ENCODE measurements around the gene CDHR1. TPM values are rescaled to one million over a fixed set of nuclear protein-coding genes. Genes with fewer than 3 reads are reported as not detected.

CDHR1 gene
- total and polyA plus RNA-seq, 2 experiments from 2014 or later, result 3.2 to 6.6 TPM

- TF ChIP-seq ZNF462 (CRISPR knock-in tag; IDR thresholded peaks at IDR 0.05), result no peak
- no peak for TF ChIP-seq STAT1 (IDR thresholded peaks at IDR 0.05; ENCODE audit: unreplicated experiment)
- no peak for TF ChIP-seq CREB1 (CRISPR knock-in tag; IDR thresholded peaks at IDR 0.05; ENCODE audit: low read depth)
- no peak for TF ChIP-seq EZH2phosphoT487 (IDR thresholded peaks at IDR 0.05; ENCODE audit: unreplicated experiment)
These were observed 33.5 kb downstream of the CDHR1 start (continued) for GRCh38 chr10:84227810-84228209.

GRCh38 chr10:84230359-84230758 lies 36.0 kb downstream of the CDHR1 start:
- H3K27ac Mint-ChIP-seq, result no peak overlapping the region
- DNase-seq (ENCODE audit: low spot score) (no peak), ATAC-seq (no peak)
- H3K79me2 ChIP-seq (replicated peaks; ENCODE audit: insufficient read depth), result no peaks in the 10 kb centered on the region
- no peaks in the 10 kb centered on the region for H3K36me3 Mint-ChIP-seq (ENCODE audit: low read depth)
- peaks cover 7% of the 10 kb centered on the region; the same call in 1 of the 2 replicates for H3K9me2 ChIP-seq (ENCODE audit: insufficient read depth)
- H3K4me3 ChIP-seq, result no peak overlapping the region
- no peaks in the 10 kb centered on the region for H3F3A ChIP-seq (replicated peaks; ENCODE audit: low read depth)
- no peak for TF ChIP-seq POLR2AphosphoS5 (IDR thresholded peaks at IDR 0.05; ENCODE audit: low read depth)
- no peak for TF ChIP-seq NANOG (IDR thresholded peaks at IDR 0.05; ENCODE audit: borderline replicate concordance)
- no peak for TF ChIP-seq ZNF462 (CRISPR knock-in tag; IDR thresholded peaks at IDR 0.05)
- TF ChIP-seq REST (IDR thresholded peaks at IDR 0.05; ENCODE audit: unreplicated experiment), result no peak
- no peaks in the 10 kb centered on the region for H3K27me3 Mint-ChIP-seq (ENCODE audit: insufficient read depth, low read depth, poor library complexity)
- no peak overlapping the region for H3K4me2 ChIP-seq
- no peak overlapping the region for H2AFZ ChIP-seq
- H4K20me1 ChIP-seq (replicated peaks; ENCODE audit: insufficient read depth), result no peaks in the 10 kb centered on the region
- no peak overlapping the region for H3K27ac ChIP-seq (ENCODE audit: low read depth)
- H3K4me1 ChIP-seq (ENCODE audit: insufficient read depth), result no peaks in the 10 kb centered on the region
- H3K27me3 ChIP-seq (ENCODE audit: insufficient read depth), result no peaks in the 10 kb centered on the region
- H3K9me3 Mint-ChIP-seq, result no peaks in the 10 kb centered on the region
- H3K4me3 Mint-ChIP-seq, result no peak overlapping the region
- no peaks in the 10 kb centered on the region for H3K4me1 Mint-ChIP-seq
- H3K36me3 ChIP-seq (ENCODE audit: insufficient read depth), result no peaks in the 10 kb centered on the region

Measured in GM23338 (cell line).